H9 (cell line): ENCODE results near the gene TCOF1. TPM values are rescaled to one million over a fixed set of nuclear protein-coding genes. Genes with fewer than 3 reads are reported as not detected.
A peak's percentile ranks its signal among the peaks of the same experiment; 100 is the strongest.

Experiments used
- DNase-seq: peaks from one replicate; pipeline ENCODE4 v3.0.0-alpha.2; 2017
- H2AFZ ChIP-seq: one replicate; pipeline ENCODE4 v1.6.1; 2013; ENCODE audit warnings: mild to moderate bottlenecking, low read length, control low read depth, moderate library complexity
- H2AK5ac ChIP-seq: 2 replicates; pipeline ENCODE4 v1.6.1; 2013; ENCODE audit warnings: low read length, control low read depth, mixed read lengths; ENCODE audit not compliant: insufficient read length
- H2BK120ac ChIP-seq: one replicate; pipeline ENCODE4 v1.6.1; 2013; ENCODE audit warnings: low read depth, mild to moderate bottlenecking, low read length, control low read depth, inconsistent platforms; ENCODE audit not compliant: poor library complexity, severe bottlenecking
- H2BK12ac ChIP-seq: 2 replicates; pipeline ENCODE4 v1.6.1; 2013; ENCODE audit warnings: low read length, control low read depth, mixed read lengths, low read depth; ENCODE audit not compliant: insufficient read length
- H2BK15ac ChIP-seq: 2 replicates; pipeline ENCODE4 v1.6.1; 2013; ENCODE audit warnings: low read depth, low read length, control low read depth
- H2BK20ac ChIP-seq: one replicate; pipeline ENCODE4 v1.6.1; 2013; ENCODE audit warnings: low read depth, mild to moderate bottlenecking, low read length, control low read depth, inconsistent platforms; ENCODE audit not compliant: poor library complexity, severe bottlenecking
- H2BK5ac ChIP-seq: 2 replicates; pipeline ENCODE4 v1.6.1; 2013; ENCODE audit warnings: low read length, control low read depth, mixed read lengths; ENCODE audit not compliant: insufficient read length
- H3K14ac ChIP-seq: 2 replicates; pipeline ENCODE4 v1.6.1; 2013; ENCODE audit warnings: low read length, control low read depth; ENCODE audit not compliant: insufficient read depth
- H3K18ac ChIP-seq: 2 replicates; pipeline ENCODE4 v1.6.1; 2013; ENCODE audit warnings: low read depth, mild to moderate bottlenecking, mixed read lengths, low read length, control low read depth; ENCODE audit not compliant: insufficient read length
- H3K23ac ChIP-seq: 2 replicates; pipeline ENCODE4 v1.6.1; 2013; ENCODE audit warnings: low read length, control low read depth, mixed read lengths, low read depth; ENCODE audit not compliant: insufficient read length
- H3K23me2 ChIP-seq: 2 replicates; pipeline ENCODE4 v1.6.1; 2013; ENCODE audit warnings: low read depth, mild to moderate bottlenecking, mixed read lengths, low read length, control low read depth; ENCODE audit not compliant: insufficient read length, poor library complexity, severe bottlenecking
- H3K27ac ChIP-seq: 2 replicates; pipeline ENCODE4 v1.5.1; 2013; ENCODE audit warnings: low read length, control low read depth, mixed read lengths, low read depth; ENCODE audit not compliant: insufficient read length
- H3K27me3 ChIP-seq: 2 replicates; pipeline ENCODE4 v1.6.1; 2013; ENCODE audit warnings: low read length, control low read depth, inconsistent platforms; ENCODE audit not compliant: insufficient read depth
- H3K4ac ChIP-seq: 2 replicates; pipeline ENCODE4 v1.6.1; 2013; ENCODE audit warnings: low read depth, mild to moderate bottlenecking, control low read depth, inconsistent platforms, low read length, moderate library complexity
- H3K4me1 ChIP-seq: 2 replicates; pipeline ENCODE4 v1.6.1; 2013; ENCODE audit warnings: low read length, control low read depth, inconsistent platforms; ENCODE audit not compliant: insufficient read depth
- H3K4me2 ChIP-seq: 2 replicates; pipeline ENCODE4 v1.6.1; 2013; ENCODE audit warnings: low read length, control low read depth, mixed read lengths; ENCODE audit not compliant: insufficient read length, insufficient read depth
- H3K56ac ChIP-seq: 2 replicates; pipeline ENCODE4 v1.6.1; 2013; ENCODE audit warnings: low read depth, mild to moderate bottlenecking, mixed read lengths, low read length, control low read depth; ENCODE audit not compliant: insufficient read length
- H3K79me1 ChIP-seq: 2 replicates; pipeline ENCODE4 v1.6.1; 2013; ENCODE audit warnings: low read depth, mild to moderate bottlenecking, moderate library complexity, low read length, control low read depth, inconsistent platforms; ENCODE audit not compliant: insufficient read depth, poor library complexity, severe bottlenecking
- H3K79me2 ChIP-seq: 2 replicates; pipeline ENCODE4 v1.6.1; 2013; ENCODE audit warnings: low read length, control low read depth, inconsistent platforms; ENCODE audit not compliant: insufficient read depth
- H3K9ac ChIP-seq: 2 replicates; pipeline ENCODE4 v1.6.1; 2013; ENCODE audit warnings: low read length, control low read depth, mixed read lengths; ENCODE audit not compliant: insufficient read length; ENCODE audit errors: extremely low read depth
- H3K9me3 ChIP-seq: one replicate; pipeline ENCODE4 v1.6.1; 2013; ENCODE audit warnings: low read depth, low read length, inconsistent platforms; ENCODE audit not compliant: control insufficient read depth
- H3T11ph ChIP-seq: one replicate; pipeline ENCODE4 v1.6.1; 2013; ENCODE audit warnings: mild to moderate bottlenecking, low read length, control low read depth, inconsistent platforms
- H4K20me1 ChIP-seq: one replicate; pipeline ENCODE4 v1.6.1; 2013; ENCODE audit not compliant: control insufficient read depth, insufficient read length, insufficient read depth
- H4K5ac ChIP-seq: 2 replicates; pipeline ENCODE4 v1.6.1; 2013; ENCODE audit warnings: low read depth, mild to moderate bottlenecking, mixed read lengths, low read length, control low read depth; ENCODE audit not compliant: insufficient read length
- H4K8ac ChIP-seq: replicated peaks from 2 replicates; pipeline ENCODE4 v1.6.1; 2013; ENCODE audit warnings: low read length, control low read depth, mixed read lengths, low read depth; ENCODE audit not compliant: insufficient read length
- H4K91ac ChIP-seq: 2 replicates; pipeline ENCODE4 v1.6.1; 2013; ENCODE audit warnings: low read depth, mild to moderate bottlenecking, moderate library complexity, mixed read lengths, low read length, control low read depth; ENCODE audit not compliant: insufficient read length
- H3K27ac Mint-ChIP-seq, 3 experiments: 2 replicates in 2 of 3; 3 replicates in 1 of 3; pipeline ENCODE4 v1.8.0; 2020 to 2021; ENCODE audit warnings: mixed read lengths in 3 of 3, mild to moderate bottlenecking in 1 of 3, moderate library complexity in 1 of 3
- H3K27me3 Mint-ChIP-seq: 2 replicates; pipeline ENCODE4 v1.8.0; 2021; ENCODE audit warnings: low read depth, mild to moderate bottlenecking, moderate library complexity, mixed read lengths
- H3K36me3 Mint-ChIP-seq, 3 experiments: 2 replicates in 2 of 3; 3 replicates in 1 of 3; pipeline ENCODE4 v1.8.0; 2020 to 2021; ENCODE audit warnings: low read depth in 3 of 3, mixed read lengths in 3 of 3; ENCODE audit not compliant: insufficient read depth in 1 of 3
- H3K4me1 Mint-ChIP-seq, 2 experiments: 2 replicates each; pipeline ENCODE4 v1.8.0; 2020; ENCODE audit warnings: mixed read lengths in 2 of 2
- H3K4me3 Mint-ChIP-seq, 2 experiments: 2 replicates in 1 of 2; 3 replicates in 1 of 2; pipeline ENCODE4 v1.8.0; 2020 to 2021; ENCODE audit warnings: mild to moderate bottlenecking in 2 of 2, mixed read lengths in 2 of 2, moderate library complexity in 1 of 2
- H3K9me3 Mint-ChIP-seq, 2 experiments: 2 replicates in 1 of 2; 3 replicates in 1 of 2; pipeline ENCODE4 v1.8.0; 2020; ENCODE audit warnings: mild to moderate bottlenecking in 2 of 2, mixed read lengths in 2 of 2, moderate library complexity in 1 of 2
- CTCF ChIP-seq: fragments of 200-600 bp; sonication (generic); conservative IDR thresholded peaks from 3 replicates; pipeline ENCODE4 v1.8.0; 2021; ENCODE audit warnings: antibody characterized with exemption, mild to moderate bottlenecking
- WGBS: extraction: QIAGEN DNeasy Blood & Tissue Kit; methylation state at CpG from one replicate; pipeline ENCODE4 v1.1.7; 2013; ENCODE audit warnings: missing lambda C conversion rate, low lambda C conversion rate, mixed read lengths; ENCODE audit not compliant: insufficient read length; ENCODE audit errors: extremely low coverage; 5-methylcytosine and 5-hydroxymethylcytosine counted together
- total RNA-seq: library from RNA; stranded (reverse); gene quantifications from 2 replicates; pipeline ENCODE4 v1.2.1, GENCODE V29; 2021

Gene TCOF1
- total RNA-seq, 1 experiment from 2014 or later, result 128 TPM

DNA sequence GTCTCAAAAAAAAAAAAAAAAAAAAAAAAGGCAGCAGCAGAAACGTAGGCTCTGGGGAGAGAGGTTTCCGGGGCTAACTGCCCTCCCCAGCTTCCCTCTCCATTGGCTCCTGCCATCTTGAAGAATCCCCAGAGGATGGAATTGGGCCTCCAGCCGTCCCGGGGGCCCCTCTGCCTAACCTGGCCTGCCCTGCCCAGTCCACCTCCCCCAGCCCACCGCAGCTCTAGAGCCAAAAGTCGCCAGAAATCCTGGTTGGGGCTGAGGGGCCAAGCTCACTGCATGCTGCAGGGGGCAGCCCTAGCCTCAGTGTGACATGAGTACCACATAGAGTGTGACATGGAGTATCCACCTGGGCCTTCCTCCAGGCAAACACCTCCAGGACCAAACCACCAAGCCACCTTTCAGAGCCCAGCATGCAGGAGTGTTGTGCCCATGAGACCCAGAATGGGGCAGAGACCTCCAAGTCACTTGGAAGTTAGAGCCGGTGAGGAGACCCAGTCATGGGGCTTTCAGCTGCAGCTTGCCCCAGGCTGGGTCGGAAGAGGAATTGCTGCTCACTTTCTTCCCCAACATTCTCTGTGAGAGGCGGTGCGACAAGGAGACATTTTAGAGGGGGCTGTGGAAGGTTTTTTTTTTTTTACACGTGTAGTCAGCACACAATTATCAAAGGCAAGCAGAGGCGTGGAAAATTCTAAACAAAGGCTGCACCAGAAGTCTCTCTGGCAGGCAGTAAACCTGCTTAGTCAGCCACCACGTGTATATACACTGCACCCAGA lies 37.6 kb downstream of the TCOF1 start:
- H3K56ac ChIP-seq, result no peak overlapping the region
- no peaks in the 10 kb centered on the region for H3K4me1 Mint-ChIP-seq
- no peak overlapping the region for H2BK15ac ChIP-seq
- H4K5ac ChIP-seq, result no peak overlapping the region
- no peak overlapping the region for H3K18ac ChIP-seq
- peaks cover 2% of the 10 kb centered on the region for H4K20me1 ChIP-seq
- no peak overlapping the region for H3K14ac ChIP-seq
- DNase-seq, result no peak
- no peak overlapping the region for H2AFZ ChIP-seq
- H3K4me1 ChIP-seq, result no peaks in the 10 kb centered on the region
- H2BK20ac ChIP-seq, result no peak overlapping the region
- TF ChIP-seq CTCF, result no peak
- H2BK5ac ChIP-seq, result no peak overlapping the region
- H3K9me3 Mint-ChIP-seq, result no peaks in the 10 kb centered on the region
- WGBS, result no CpG with 5 or more reads among the region's 13 CpGs
- no peak overlapping the region for H3K23ac ChIP-seq
- no peaks in the 10 kb centered on the region for H3K79me1 ChIP-seq
- H3K9ac ChIP-seq, result no peak overlapping the region
- H3T11ph ChIP-seq, result no peak overlapping the region
- H3K4ac ChIP-seq, result no peak overlapping the region
- H3K79me2 ChIP-seq, result no peaks in the 10 kb centered on the region
- no peaks in the 10 kb centered on the region for H3K9me3 ChIP-seq
- H3K27me3 ChIP-seq, result no peaks in the 10 kb centered on the region
- H2BK12ac ChIP-seq, result no peak overlapping the region
- no peak overlapping the region for H4K8ac ChIP-seq
- peak overlapping the region in 2 of 3 experiments; percentile 22 to 47; a peak in 2 of 7 replicates for H3K27ac Mint-ChIP-seq
- no peaks in the 10 kb centered on the region for H3K23me2 ChIP-seq
- H2AK5ac ChIP-seq, result no peak overlapping the region
- no peak overlapping the region for H3K4me3 Mint-ChIP-seq
- H2BK120ac ChIP-seq, result no peak overlapping the region
- H3K27ac ChIP-seq, result no peak overlapping the region
- no peak overlapping the region for H3K4me2 ChIP-seq
- H3K36me3 Mint-ChIP-seq, result peaks cover 55 to 94% (median 79%) of the 10 kb centered on the region in 3 experiments
- H4K91ac ChIP-seq, result no peak overlapping the region
- H3K27me3 Mint-ChIP-seq, result no peaks in the 10 kb centered on the region; the same call in 1 of the 2 replicates
